DOHH2 (cell line): ENCODE measurements around the gene TRIM64C.
"Not testable (repeated sequence)": the region's sequence is repeated elsewhere in the genome, so short reads cannot be mapped to it uniquely, and the experiment has no call there.

Source experiments
- EZH2phosphoT487 ChIP-seq: fragments of 200-600 bp; sonication (generic); IDR thresholded peaks from 2 replicates; pipeline ENCODE4 v1.6.1; 2017; ENCODE audit warnings: borderline replicate concordance, mild to moderate bottlenecking, antibody characterized with exemption, low read length, moderate library complexity, mixed read lengths
- TF ChIP-seq, protein P1 (sequence below): fragments of 200-600 bp; sonication (generic); IDR thresholded peaks from one replicate; pipeline ENCODE4 v1.5.1; 2014; ENCODE audit warnings: antibody characterized with exemption, mild to moderate bottlenecking, low read depth, low read length; ENCODE audit not compliant: poor library complexity, severe bottlenecking

GRCh38 chr11:49069897-49070296, 11.0 kb upstream of the TRIM64C start:
- TF ChIP-seq, protein P1, sequence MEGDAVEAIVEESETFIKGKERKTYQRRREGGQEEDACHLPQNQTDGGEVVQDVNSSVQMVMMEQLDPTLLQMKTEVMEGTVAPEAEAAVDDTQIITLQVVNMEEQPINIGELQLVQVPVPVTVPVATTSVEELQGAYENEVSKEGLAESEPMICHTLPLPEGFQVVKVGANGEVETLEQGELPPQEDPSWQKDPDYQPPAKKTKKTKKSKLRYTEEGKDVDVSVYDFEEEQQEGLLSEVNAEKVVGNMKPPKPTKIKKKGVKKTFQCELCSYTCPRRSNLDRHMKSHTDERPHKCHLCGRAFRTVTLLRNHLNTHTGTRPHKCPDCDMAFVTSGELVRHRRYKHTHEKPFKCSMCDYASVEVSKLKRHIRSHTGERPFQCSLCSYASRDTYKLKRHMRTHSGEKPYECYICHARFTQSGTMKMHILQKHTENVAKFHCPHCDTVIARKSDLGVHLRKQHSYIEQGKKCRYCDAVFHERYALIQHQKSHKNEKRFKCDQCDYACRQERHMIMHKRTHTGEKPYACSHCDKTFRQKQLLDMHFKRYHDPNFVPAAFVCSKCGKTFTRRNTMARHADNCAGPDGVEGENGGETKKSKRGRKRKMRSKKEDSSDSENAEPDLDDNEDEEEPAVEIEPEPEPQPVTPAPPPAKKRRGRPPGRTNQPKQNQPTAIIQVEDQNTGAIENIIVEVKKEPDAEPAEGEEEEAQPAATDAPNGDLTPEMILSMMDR: not testable (repeated sequence)
- TF ChIP-seq EZH2phosphoT487: not testable (repeated sequence)
